H9 (cell line): ENCODE data around the gene THOC7. TPM values are rescaled to one million over a fixed set of nuclear protein-coding genes. Genes with fewer than 3 reads are reported as not detected.
A peak's percentile ranks its signal among the peaks of the same experiment; 100 is the strongest.

Experiments used
- DNase-seq: peaks from one replicate; pipeline ENCODE4 v3.0.0-alpha.2; 2017
- H2AFZ ChIP-seq: one replicate; pipeline ENCODE4 v1.6.1; 2013; ENCODE audit warnings: mild to moderate bottlenecking, low read length, control low read depth, moderate library complexity
- H2AK5ac ChIP-seq: 2 replicates; pipeline ENCODE4 v1.6.1; 2013; ENCODE audit warnings: low read length, control low read depth, mixed read lengths; ENCODE audit not compliant: insufficient read length
- H2BK120ac ChIP-seq: one replicate; pipeline ENCODE4 v1.6.1; 2013; ENCODE audit warnings: low read depth, mild to moderate bottlenecking, low read length, control low read depth, inconsistent platforms; ENCODE audit not compliant: poor library complexity, severe bottlenecking
- H2BK12ac ChIP-seq: 2 replicates; pipeline ENCODE4 v1.6.1; 2013; ENCODE audit warnings: low read length, control low read depth, mixed read lengths, low read depth; ENCODE audit not compliant: insufficient read length
- H2BK15ac ChIP-seq: 2 replicates; pipeline ENCODE4 v1.6.1; 2013; ENCODE audit warnings: low read depth, low read length, control low read depth
- H2BK20ac ChIP-seq: one replicate; pipeline ENCODE4 v1.6.1; 2013; ENCODE audit warnings: low read depth, mild to moderate bottlenecking, low read length, control low read depth, inconsistent platforms; ENCODE audit not compliant: poor library complexity, severe bottlenecking
- H2BK5ac ChIP-seq: 2 replicates; pipeline ENCODE4 v1.6.1; 2013; ENCODE audit warnings: low read length, control low read depth, mixed read lengths; ENCODE audit not compliant: insufficient read length
- H3K14ac ChIP-seq: 2 replicates; pipeline ENCODE4 v1.6.1; 2013; ENCODE audit warnings: low read length, control low read depth; ENCODE audit not compliant: insufficient read depth
- H3K18ac ChIP-seq: 2 replicates; pipeline ENCODE4 v1.6.1; 2013; ENCODE audit warnings: low read depth, mild to moderate bottlenecking, mixed read lengths, low read length, control low read depth; ENCODE audit not compliant: insufficient read length
- H3K23ac ChIP-seq: 2 replicates; pipeline ENCODE4 v1.6.1; 2013; ENCODE audit warnings: low read length, control low read depth, mixed read lengths, low read depth; ENCODE audit not compliant: insufficient read length
- H3K23me2 ChIP-seq: 2 replicates; pipeline ENCODE4 v1.6.1; 2013; ENCODE audit warnings: low read depth, mild to moderate bottlenecking, mixed read lengths, low read length, control low read depth; ENCODE audit not compliant: insufficient read length, poor library complexity, severe bottlenecking
- H3K27ac ChIP-seq: 2 replicates; pipeline ENCODE4 v1.5.1; 2013; ENCODE audit warnings: low read length, control low read depth, mixed read lengths, low read depth; ENCODE audit not compliant: insufficient read length
- H3K27me3 ChIP-seq: 2 replicates; pipeline ENCODE4 v1.6.1; 2013; ENCODE audit warnings: low read length, control low read depth, inconsistent platforms; ENCODE audit not compliant: insufficient read depth
- H3K4ac ChIP-seq: 2 replicates; pipeline ENCODE4 v1.6.1; 2013; ENCODE audit warnings: low read depth, mild to moderate bottlenecking, control low read depth, inconsistent platforms, low read length, moderate library complexity
- H3K4me1 ChIP-seq: 2 replicates; pipeline ENCODE4 v1.6.1; 2013; ENCODE audit warnings: low read length, control low read depth, inconsistent platforms; ENCODE audit not compliant: insufficient read depth
- H3K4me2 ChIP-seq: 2 replicates; pipeline ENCODE4 v1.6.1; 2013; ENCODE audit warnings: low read length, control low read depth, mixed read lengths; ENCODE audit not compliant: insufficient read length, insufficient read depth
- H3K56ac ChIP-seq: 2 replicates; pipeline ENCODE4 v1.6.1; 2013; ENCODE audit warnings: low read depth, mild to moderate bottlenecking, mixed read lengths, low read length, control low read depth; ENCODE audit not compliant: insufficient read length
- H3K79me1 ChIP-seq: 2 replicates; pipeline ENCODE4 v1.6.1; 2013; ENCODE audit warnings: low read depth, mild to moderate bottlenecking, moderate library complexity, low read length, control low read depth, inconsistent platforms; ENCODE audit not compliant: insufficient read depth, poor library complexity, severe bottlenecking
- H3K79me2 ChIP-seq: 2 replicates; pipeline ENCODE4 v1.6.1; 2013; ENCODE audit warnings: low read length, control low read depth, inconsistent platforms; ENCODE audit not compliant: insufficient read depth
- H3K9ac ChIP-seq: 2 replicates; pipeline ENCODE4 v1.6.1; 2013; ENCODE audit warnings: low read length, control low read depth, mixed read lengths; ENCODE audit not compliant: insufficient read length; ENCODE audit errors: extremely low read depth
- H3K9me3 ChIP-seq: one replicate; pipeline ENCODE4 v1.6.1; 2013; ENCODE audit warnings: low read depth, low read length, inconsistent platforms; ENCODE audit not compliant: control insufficient read depth
- H3T11ph ChIP-seq: one replicate; pipeline ENCODE4 v1.6.1; 2013; ENCODE audit warnings: mild to moderate bottlenecking, low read length, control low read depth, inconsistent platforms
- H4K20me1 ChIP-seq: one replicate; pipeline ENCODE4 v1.6.1; 2013; ENCODE audit not compliant: control insufficient read depth, insufficient read length, insufficient read depth
- H4K5ac ChIP-seq: 2 replicates; pipeline ENCODE4 v1.6.1; 2013; ENCODE audit warnings: low read depth, mild to moderate bottlenecking, mixed read lengths, low read length, control low read depth; ENCODE audit not compliant: insufficient read length
- H4K8ac ChIP-seq: replicated peaks from 2 replicates; pipeline ENCODE4 v1.6.1; 2013; ENCODE audit warnings: low read length, control low read depth, mixed read lengths, low read depth; ENCODE audit not compliant: insufficient read length
- H4K91ac ChIP-seq: 2 replicates; pipeline ENCODE4 v1.6.1; 2013; ENCODE audit warnings: low read depth, mild to moderate bottlenecking, moderate library complexity, mixed read lengths, low read length, control low read depth; ENCODE audit not compliant: insufficient read length
- H3K27ac Mint-ChIP-seq, 3 experiments: 2 replicates in 2 of 3; 3 replicates in 1 of 3; pipeline ENCODE4 v1.8.0; 2020 to 2021; ENCODE audit warnings: mixed read lengths in 3 of 3, mild to moderate bottlenecking in 1 of 3, moderate library complexity in 1 of 3
- H3K27me3 Mint-ChIP-seq: 2 replicates; pipeline ENCODE4 v1.8.0; 2021; ENCODE audit warnings: low read depth, mild to moderate bottlenecking, moderate library complexity, mixed read lengths
- H3K36me3 Mint-ChIP-seq, 3 experiments: 2 replicates in 2 of 3; 3 replicates in 1 of 3; pipeline ENCODE4 v1.8.0; 2020 to 2021; ENCODE audit warnings: low read depth in 3 of 3, mixed read lengths in 3 of 3; ENCODE audit not compliant: insufficient read depth in 1 of 3
- H3K4me1 Mint-ChIP-seq, 2 experiments: 2 replicates each; pipeline ENCODE4 v1.8.0; 2020; ENCODE audit warnings: mixed read lengths in 2 of 2
- H3K4me3 Mint-ChIP-seq, 2 experiments: 2 replicates in 1 of 2; 3 replicates in 1 of 2; pipeline ENCODE4 v1.8.0; 2020 to 2021; ENCODE audit warnings: mild to moderate bottlenecking in 2 of 2, mixed read lengths in 2 of 2, moderate library complexity in 1 of 2
- H3K9me3 Mint-ChIP-seq, 2 experiments: 2 replicates in 1 of 2; 3 replicates in 1 of 2; pipeline ENCODE4 v1.8.0; 2020; ENCODE audit warnings: mild to moderate bottlenecking in 2 of 2, mixed read lengths in 2 of 2, moderate library complexity in 1 of 2
- CTCF ChIP-seq: fragments of 200-600 bp; sonication (generic); conservative IDR thresholded peaks from 3 replicates; pipeline ENCODE4 v1.8.0; 2021; ENCODE audit warnings: antibody characterized with exemption, mild to moderate bottlenecking
- WGBS: extraction: QIAGEN DNeasy Blood & Tissue Kit; methylation state at CpG from one replicate; pipeline ENCODE4 v1.1.7; 2013; ENCODE audit warnings: missing lambda C conversion rate, low lambda C conversion rate, mixed read lengths; ENCODE audit not compliant: insufficient read length; ENCODE audit errors: extremely low coverage; 5-methylcytosine and 5-hydroxymethylcytosine counted together
- total RNA-seq: library from RNA; stranded (reverse); gene quantifications from 2 replicates; pipeline ENCODE4 v1.2.1, GENCODE V29; 2021

The THOC7 gene
- total RNA-seq, 1 experiment from 2014 or later, result 63.3 TPM

DNA sequence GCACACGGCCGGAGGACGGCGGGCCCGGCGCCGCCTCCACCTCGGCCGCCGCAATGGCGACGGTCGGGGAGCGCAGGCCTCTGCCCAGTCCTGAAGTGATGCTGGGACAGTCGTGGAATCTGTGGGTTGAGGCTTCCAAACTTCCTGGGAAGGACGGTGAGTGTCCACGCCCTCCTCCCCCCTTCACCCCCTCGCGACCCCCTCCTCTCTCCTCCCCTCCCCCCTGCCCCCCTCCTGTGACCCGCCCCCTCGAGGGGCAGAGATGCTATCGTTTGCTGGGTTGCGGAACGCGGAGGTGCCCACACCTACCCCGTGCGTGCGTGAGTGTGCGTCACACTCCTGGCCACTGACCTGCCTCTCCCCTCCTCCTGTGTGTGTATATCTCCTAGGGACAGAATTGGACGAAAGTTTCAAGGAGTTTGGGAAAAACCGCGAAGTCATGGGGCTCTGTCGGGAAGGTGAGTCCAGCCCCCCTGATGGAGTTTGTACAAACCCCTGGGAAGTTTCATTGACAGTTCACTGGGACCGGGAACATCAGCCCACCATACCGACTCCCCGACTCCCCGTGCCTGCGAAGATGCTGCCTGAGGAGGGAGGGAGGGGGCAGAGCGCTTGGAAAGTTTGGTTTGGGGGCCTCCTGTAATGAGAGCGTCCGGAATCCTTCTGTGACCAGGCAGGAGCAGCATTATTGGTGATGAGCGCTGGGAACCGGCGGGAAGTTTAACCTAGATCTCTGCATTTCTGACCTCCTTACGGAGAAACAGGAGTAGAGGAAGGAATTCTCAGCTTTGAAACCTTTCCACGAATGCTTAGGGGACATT lies 49.4 kb upstream of the THOC7 start:
- DNase-seq, result peak; percentile 56
- no peak for TF ChIP-seq CTCF
- Mint-ChIP-seq H3K4me3 (peak overlapping the region; percentile 81 to 93), H3K27me3 (no peaks in the 10 kb centered on the region; the same call in none of the 2 replicates), H3K36me3 (peaks cover 10 to 31% (median 30%) of the 10 kb centered on the region in 3 experiments), H3K4me1 (peaks cover 21 to 25% of the 10 kb centered on the region in 2 experiments), H3K27ac (peak overlapping the region; percentile 17 to 87 (median 63); a peak in 3 of 7 replicates), H3K9me3 (no peaks in the 10 kb centered on the region)
- no CpG with 5 or more reads among the region's 46 CpGs for WGBS
- Histone ChIP-seq H2BK120ac (no peak overlapping the region), H3K27ac (no peak overlapping the region), H3K14ac (no peak overlapping the region; the same call in 1 of the 2 replicates), H2BK15ac (no peak overlapping the region), H3K18ac (no peak overlapping the region), H3K9me3 (no peaks in the 10 kb centered on the region), H3K9ac (peak overlapping the region; percentile 70), H4K20me1 (no peaks in the 10 kb centered on the region), H3K4ac (no peak overlapping the region), H3K23ac (no peak overlapping the region), H4K8ac (no peak overlapping the region), H3K23me2 (peaks cover 10% of the 10 kb centered on the region), H3K27me3 (no peaks in the 10 kb centered on the region), H3K4me2 (peak overlapping the region; percentile 95), H2AFZ (no peak overlapping the region), H4K5ac (no peak overlapping the region), H4K91ac (no peak overlapping the region), H2BK20ac (no peak overlapping the region), H3K56ac (no peak overlapping the region), H3T11ph (no peak overlapping the region), H2BK12ac (no peak overlapping the region), H2AK5ac (no peak overlapping the region), H2BK5ac (no peak overlapping the region), H3K79me1 (no peaks in the 10 kb centered on the region), H3K79me2 (no peaks in the 10 kb centered on the region), H3K4me1 (no peaks in the 10 kb centered on the region)
